Uterus (tissue), 4 donors: Measurements from ENCODE around the gene PKD1L1. TPM values are rescaled to one million over a fixed set of nuclear protein-coding genes. Genes with fewer than 3 reads are reported as not detected.

ENCODE experiments used
- DNase-seq, 2 donors: peaks; one replicate each; pipeline ENCODE4 v3.0.0-alpha.2; 2019 to 2020
- H3K27ac ChIP-seq, 2 donors: fragments of 200-600 bp; sonication (generic); 1 replicate in 1 of 2; 2 replicates in 1 of 2; pipeline ENCODE4 v1.5.1; 2016 to 2018
- H3K27me3 ChIP-seq, 2 donors: fragments of 200-600 bp; sonication (generic); one replicate each; pipeline ENCODE4 v1.5.1; 2018 to 2019; ENCODE audit warnings: control low read depth in 1 of 2
- H3K36me3 ChIP-seq, 2 donors: fragments of 200-600 bp; sonication (generic); one replicate each; pipeline ENCODE4 v1.5.1; 2019; ENCODE audit warnings: control low read depth in 1 of 2
- H3K4me1 ChIP-seq, 2 donors: fragments of 200-600 bp; sonication (generic); one replicate each; pipeline ENCODE4 v1.5.1; 2018 to 2019; ENCODE audit warnings: control low read depth in 1 of 2
- H3K4me3 ChIP-seq, 2 donors: fragments of 200-600 bp; sonication (generic); 1 replicate in 1 of 2; 2 replicates in 1 of 2; pipeline ENCODE4 v1.5.1; 2018 to 2019; ENCODE audit warnings: mild to moderate bottlenecking in 1 of 2
- H3K9me3 ChIP-seq, 2 donors: fragments of 200-600 bp; sonication (generic); one replicate each; pipeline ENCODE4 v1.5.1; 2019; ENCODE audit warnings: control low read depth in 1 of 2
- CTCF ChIP-seq, 4 experiments: fragments of 200-600 bp in 2 of 4; fragments of 450-650 bp in 2 of 4; sonication (generic) in 2 of 4; IDR thresholded peaks; one replicate each; pipeline ENCODE4 v1.5.1; 2016 to 2019; ENCODE audit warnings: antibody characterized with exemption in 4 of 4, mild to moderate bottlenecking in 2 of 4, moderate library complexity in 1 of 4
- POLR2A ChIP-seq, 2 donors: fragments of 450-650 bp; IDR thresholded peaks; one replicate each; pipeline ENCODE4 v1.6.1; 2016; ENCODE audit warnings: antibody characterized with exemption in 2 of 2, mild to moderate bottlenecking in 1 of 2, moderate library complexity in 1 of 2
- intact Hi-C: fragments of 100-400 bp; cut with DNase I; formaldehyde crosslinking; loops from one replicate; pipeline ENCODE4 v1.15.1; 2023; ENCODE audit warnings: low total_unique reads
- total RNA-seq, 4 donors: library from RNA; depleted of rRNA in 3 of 4; stranded (reverse); fragments of >200 nt in 3 of 4; gene quantifications; one replicate each; pipeline versions ENCODE4 v1.1.0 to v1.2.4, GENCODE V29; 2014 to 2023
- donor health status: DM: yes; HTN: yes; CAD: no.

PKD1L1 gene
- total RNA-seq, 4 donors from 2014 or later: under 0.01 to 3.8 (median 0.74) TPM

DNA sequence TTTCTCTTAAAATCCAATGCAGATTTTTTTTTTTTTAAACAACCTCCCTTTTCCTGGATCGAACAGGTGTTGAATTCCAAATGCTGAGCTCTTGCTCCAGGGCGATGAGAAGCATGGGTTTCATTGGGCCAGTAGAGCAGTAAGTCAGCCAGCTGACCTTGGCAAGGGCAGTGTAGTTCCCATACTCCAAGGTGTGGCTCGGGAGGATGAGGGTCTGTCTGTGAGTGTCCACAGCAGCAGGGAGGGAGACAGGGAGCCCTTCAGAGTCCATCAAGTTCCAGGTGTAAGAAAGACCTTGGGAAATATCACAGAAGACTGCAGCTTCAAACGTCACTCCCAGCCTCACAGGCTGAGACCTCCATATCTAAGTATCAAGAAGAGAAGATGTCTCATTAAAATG is 50.4 kb downstream of the PKD1L1 start:
- Histone ChIP-seq H3K36me3 (no peaks in the 10 kb centered on the region), H3K27me3 (no peaks in the 10 kb centered on the region), H3K4me3 (no peak overlapping the region), H3K27ac (no peak overlapping the region), H3K4me1 (no peaks in the 10 kb centered on the region), H3K9me3 (no peaks in the 10 kb centered on the region)
- intact Hi-C loops: no loop called here
- no peak for DNase-seq
- no peak for TF ChIP-seq CTCF (IDR thresholded peaks at IDR 0.05)
- TF ChIP-seq POLR2A (IDR thresholded peaks at IDR 0.05): no peak

DNA sequence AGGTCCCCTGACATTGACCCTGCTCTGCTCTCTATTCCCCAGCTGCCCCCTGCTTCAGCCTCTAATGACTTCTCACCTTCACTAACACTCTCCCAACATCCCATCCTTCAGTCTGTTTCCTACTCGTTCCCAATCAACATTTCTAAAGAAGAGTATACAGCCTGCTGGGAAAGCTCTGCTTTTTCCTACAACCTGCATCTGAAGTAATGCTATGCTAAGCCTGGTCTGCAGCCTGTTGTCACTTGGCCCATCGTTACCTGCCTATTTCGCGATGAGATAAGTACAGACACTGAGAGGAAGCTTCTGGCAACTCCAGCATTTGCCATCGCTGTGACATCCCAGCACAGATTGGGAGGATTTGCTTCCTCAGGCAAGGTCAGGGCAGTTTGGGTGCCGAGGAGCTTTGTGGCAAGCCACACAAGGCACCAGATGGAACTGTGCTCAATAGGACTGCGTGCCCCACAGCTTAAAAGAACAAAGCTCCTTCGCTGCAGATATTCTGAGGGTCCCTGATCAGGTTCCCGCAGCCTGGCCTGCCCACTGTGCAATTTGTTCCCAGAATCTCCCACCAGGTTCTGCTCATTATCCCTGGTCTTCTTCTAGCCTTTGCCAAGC is 51.4 kb downstream of the PKD1L1 start:
- Histone ChIP-seq H3K9me3 (no peaks in the 10 kb centered on the region), H3K27me3 (no peaks in the 10 kb centered on the region), H3K36me3 (no peaks in the 10 kb centered on the region), H3K27ac (no peak overlapping the region), H3K4me3 (no peak overlapping the region), H3K4me1 (no peaks in the 10 kb centered on the region)
- DNase-seq: no peak
- intact Hi-C loops: no loop called here
- TF ChIP-seq CTCF (IDR thresholded peaks at IDR 0.05): no peak
- no peak for TF ChIP-seq POLR2A (IDR thresholded peaks at IDR 0.05)

GRCh38 chr7:47895026-47895425 is 53.2 kb downstream of the PKD1L1 start:
- H3K4me3 ChIP-seq: no peak overlapping the region
- H3K4me1 ChIP-seq: no peaks in the 10 kb centered on the region
- no peaks in the 10 kb centered on the region for H3K27me3 ChIP-seq
- DNase-seq: no peak
- H3K9me3 ChIP-seq: no peaks in the 10 kb centered on the region
- TF ChIP-seq CTCF (IDR thresholded peaks at IDR 0.05) (no peak), POLR2A (IDR thresholded peaks at IDR 0.05) (no peak)
- no peak overlapping the region for H3K27ac ChIP-seq
- intact Hi-C loops: no loop called here
- H3K36me3 ChIP-seq: no peaks in the 10 kb centered on the region

DNA sequence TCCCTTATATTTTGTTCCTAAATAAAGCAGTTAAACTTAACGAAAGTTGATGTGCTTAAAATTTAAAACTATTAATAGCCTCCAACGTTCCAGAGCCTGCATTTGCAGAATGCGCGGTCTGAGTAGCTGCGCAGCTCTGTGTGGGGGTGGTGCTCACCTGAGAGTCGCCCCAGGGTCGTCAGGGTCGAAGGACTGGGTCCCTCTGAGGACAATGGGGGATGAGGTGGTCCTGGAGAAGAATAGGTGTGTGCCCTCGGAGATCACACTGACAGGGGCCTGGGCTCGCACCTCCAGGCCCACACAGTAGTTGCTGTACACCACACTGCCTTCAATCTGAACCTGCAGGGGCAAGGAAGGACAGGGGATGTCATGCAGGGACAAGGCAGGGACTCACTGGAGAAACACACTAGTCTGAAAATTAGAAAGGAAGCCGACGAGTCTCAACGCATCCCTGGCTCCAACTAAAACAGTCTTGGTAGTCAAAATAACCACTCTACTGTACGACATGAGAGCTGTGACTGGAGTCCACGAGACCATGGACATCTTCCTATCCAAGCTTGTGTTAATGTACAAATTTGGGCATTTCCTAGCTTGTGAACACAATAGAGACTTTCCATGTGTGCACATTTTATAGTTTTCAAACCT is 54.4 kb downstream of the PKD1L1 start:
- intact Hi-C loops: no loop called here
- H3K36me3 ChIP-seq: no peaks in the 10 kb centered on the region
- H3K4me3 ChIP-seq: no peak overlapping the region
- H3K27ac ChIP-seq: no peak overlapping the region
- no peaks in the 10 kb centered on the region for H3K27me3 ChIP-seq
- H3K9me3 ChIP-seq: no peaks in the 10 kb centered on the region
- no peak for TF ChIP-seq CTCF (IDR thresholded peaks at IDR 0.05)
- TF ChIP-seq POLR2A (IDR thresholded peaks at IDR 0.05): no peak
- no peak for DNase-seq
- no peaks in the 10 kb centered on the region for H3K4me1 ChIP-seq

- Histone ChIP-seq H3K4me3 (no peak overlapping the region), H3K27ac (no peak overlapping the region), H3K9me3 (no peaks in the 10 kb centered on the region), H3K27me3 (no peaks in the 10 kb centered on the region), H3K36me3 (no peaks in the 10 kb centered on the region), H3K4me1 (no peaks in the 10 kb centered on the region)
- DNase-seq: no peak
- intact Hi-C loops: no loop called here
- no peak for TF ChIP-seq POLR2A (IDR thresholded peaks at IDR 0.05)
- TF ChIP-seq CTCF (IDR thresholded peaks at IDR 0.05): no peak
These were observed 55.0 kb downstream of the PKD1L1 start for GRCh38 chr7:47893238-47893637.
